HepG2 (cell line): Measurements from ENCODE around the gene NRIP2. TPM values are rescaled to one million over a fixed set of nuclear protein-coding genes. Genes with fewer than 3 reads are reported as not detected.
A peak's percentile ranks its signal among the peaks of the same experiment; 100 is the strongest.

Experiments
- ATAC-seq: fragments of 200-7000 bp; cut with Tn5 transposase; 3 replicates; pipeline ENCODE4 v1.9.1; 2020; ENCODE audit warnings: mild to moderate bottlenecking, moderate library complexity
- BruUV-seq: library from RNA; stranded (reverse); fragments of 400-500 nt; replicated peaks from 2 replicates; lab custom pipeline; 2021; lab: Mats Ljungman, UMichigan
- CTCF ChIA-PET: fragments of 300-600 bp; formaldehyde crosslinking; extraction: SDS; loops from one replicate; lab custom pipeline; 2021; ENCODE audit warnings: low total read pairs, inconsistent platforms, low intra/inter-chr PET ratio; lab: Yijun Ruan, JAX
- POLR2A ChIA-PET: fragments of 350-600 bp; sonication (Branson Sonifier 250); formaldehyde crosslinking; loops from one replicate; lab custom pipeline; 2020; ENCODE audit warnings: antibody characterized with exemption, inconsistent platforms; lab: Yijun Ruan, JAX
- DNase-seq: peaks from one replicate; pipeline ENCODE4 v3.0.0-alpha.2; 2015; ENCODE audit warnings: low spot score
- FAIRE-seq: peaks from 3 replicates; lab custom pipeline; 2011; peaks lifted over from hg19 to GRCh38; lab: Jason Lieb, UNC
- H2AFZ ChIP-seq: one replicate; pipeline ENCODE4 v1.6.1; 2011; ENCODE audit warnings: low read length, inconsistent platforms
- H3K27ac ChIP-seq: fragments of 300-600 bp; 3 replicates; pipeline ENCODE4 v1.8.0; 2011; ENCODE audit warnings: mixed run types, mild to moderate bottlenecking, mixed read lengths, low read length, inconsistent platforms; ENCODE audit not compliant: insufficient read depth; ENCODE audit errors: extremely low read length
- H3K27me3 ChIP-seq, 2 experiments: fragments of 200-600 bp in 1 of 2; 2 replicates in 1 of 2; 3 replicates in 1 of 2; pipeline versions ENCODE4 v1.6.0 to v1.8.0; 2011; ENCODE audit warnings: low read length in 2 of 2, mild to moderate bottlenecking in 2 of 2, moderate library complexity in 2 of 2, inconsistent platforms in 1 of 2; ENCODE audit not compliant: insufficient read depth in 2 of 2, control insufficient read depth in 1 of 2
- H3K36me3 ChIP-seq, 2 experiments: fragments of 200-600 bp in 1 of 2; replicated peaks in 1 of 2; 2 replicates in 1 of 2; 3 replicates in 1 of 2; pipeline versions ENCODE4 v1.5.1 to v1.8.0; 2011; ENCODE audit warnings: low read length in 2 of 2, inconsistent platforms in 1 of 2; ENCODE audit not compliant: insufficient read depth in 2 of 2, control insufficient read depth in 1 of 2
- H3K4me1 ChIP-seq: 2 replicates; pipeline ENCODE4 v1.5.1; 2012; ENCODE audit warnings: low read length, inconsistent platforms; ENCODE audit not compliant: insufficient read depth
- H3K4me2 ChIP-seq: 2 replicates; pipeline ENCODE4 v1.6.0; 2011; ENCODE audit warnings: low read depth, low read length, inconsistent platforms
- H3K4me3 ChIP-seq, 3 experiments: fragments of 200-600 bp in 1 of 3; sonication (generic), shearing (Covaris generic) in 1 of 3; replicated peaks in 1 of 3; 2 replicates each; pipeline ENCODE4 v1.5.1; 2011 to 2016; ENCODE audit warnings: low read length in 3 of 3, inconsistent platforms in 2 of 3, low read depth in 2 of 3, mild to moderate bottlenecking in 2 of 3, control low read depth in 1 of 3, mixed read lengths in 1 of 3; ENCODE audit not compliant: insufficient read depth in 1 of 3
- H3K79me2 ChIP-seq: one replicate; pipeline ENCODE4 v1.6.1; 2011; ENCODE audit warnings: low read length, inconsistent platforms; ENCODE audit not compliant: insufficient read depth
- H3K9ac ChIP-seq: 2 replicates; pipeline ENCODE4 v1.6.0; 2011; ENCODE audit warnings: mild to moderate bottlenecking, low read depth, low read length, inconsistent platforms; ENCODE audit not compliant: insufficient read depth
- H3K9me3 ChIP-seq: 2 replicates; pipeline ENCODE4 v1.5.1; 2012; ENCODE audit warnings: mild to moderate bottlenecking, low read length
- H4K20me1 ChIP-seq: 2 replicates; pipeline ENCODE4 v1.6.0; 2011; ENCODE audit warnings: inconsistent platforms, mild to moderate bottlenecking, low read length, moderate library complexity; ENCODE audit not compliant: insufficient read depth
- ASH2L ChIP-seq: fragments of 300-600, 200-600 bp; sonication (generic); IDR thresholded peaks from 2 replicates; pipeline ENCODE4 v1.7.0; 2017; ENCODE audit warnings: low read depth, mild to moderate bottlenecking, moderate library complexity, mixed read lengths, low read length; ENCODE audit not compliant: insufficient read length
- HOXD1 ChIP-seq: sonication (generic); formaldehyde crosslinking; IDR thresholded peaks from 2 replicates; pipeline ENCODE4 v1.5.0; 2020; ENCODE audit warnings: missing genetic modification reagents
- IRF2 ChIP-seq: IDR thresholded peaks from 2 replicates; pipeline ENCODE4 v1.6.1; 2018; ENCODE audit warnings: missing genetic modification reagents, missing compliant biosample characterization
- IRX3 ChIP-seq: sonication (generic); formaldehyde crosslinking; IDR thresholded peaks from 2 replicates; pipeline ENCODE4 v1.8.1; 2023; ENCODE audit warnings: mild to moderate bottlenecking, low read depth, missing genetic modification reagents, borderline replicate concordance
- PAWR ChIP-seq: sonication (generic); formaldehyde crosslinking; IDR thresholded peaks from 2 replicates; pipeline ENCODE4 v1.4.0; 2020; ENCODE audit warnings: missing genetic modification reagents, mild to moderate bottlenecking, borderline replicate concordance
- POLR2AphosphoS5 ChIP-seq: IDR thresholded peaks from 2 replicates; pipeline ENCODE4 v1.6.1; 2012; ENCODE audit warnings: low read depth, low read length
- PTBP1 ChIP-seq: fragments of 200-400 bp; formaldehyde crosslinking; IDR thresholded peaks from 2 replicates; pipeline ENCODE4 v1.6.1; 2018; ENCODE audit warnings: low read length, low read depth; ENCODE audit not compliant: poor library complexity, severe bottlenecking
- RAD21 ChIP-seq: fragments of 450-650 bp; formaldehyde crosslinking; IDR thresholded peaks from 2 replicates; pipeline ENCODE4 v1.5.0; 2020; ENCODE audit warnings: mild to moderate bottlenecking
- ZNF138 ChIP-seq: sonication (generic); formaldehyde crosslinking; IDR thresholded peaks from 2 replicates; pipeline ENCODE4 v1.5.0; 2020; ENCODE audit warnings: mild to moderate bottlenecking, low read depth, missing genetic modification reagents
- ZNF280B ChIP-seq: sonication (generic); formaldehyde crosslinking; IDR thresholded peaks from 2 replicates; pipeline ENCODE4 v1.5.0; 2020; ENCODE audit warnings: missing genetic modification reagents, mild to moderate bottlenecking, borderline replicate concordance
- ZNF501 ChIP-seq: sonication (generic); formaldehyde crosslinking; IDR thresholded peaks from 2 replicates; pipeline ENCODE4 v1.5.1; 2020; ENCODE audit warnings: mild to moderate bottlenecking, moderate library complexity, missing genetic modification reagents
- ZNF546 ChIP-seq: sonication (generic); formaldehyde crosslinking; conservative IDR thresholded peaks from 2 replicates; pipeline ENCODE4 v1.8.1; 2023; ENCODE audit warnings: mild to moderate bottlenecking, missing genetic modification reagents
- ZNF616 ChIP-seq: sonication (generic); formaldehyde crosslinking; IDR thresholded peaks from 2 replicates; pipeline ENCODE4 v1.5.0; 2020; ENCODE audit warnings: low read depth, mild to moderate bottlenecking, missing genetic modification reagents
- ZNF768 ChIP-seq: sonication (generic); formaldehyde crosslinking; IDR thresholded peaks from 2 replicates; pipeline ENCODE4 v1.4.0; 2020; ENCODE audit warnings: missing genetic modification reagents
- ZNF772 ChIP-seq: sonication (generic); formaldehyde crosslinking; IDR thresholded peaks from 2 replicates; pipeline ENCODE4 v1.5.0; 2020; ENCODE audit warnings: mild to moderate bottlenecking, missing genetic modification reagents
- WGBS: methylation state at CpG from one replicate; pipeline ENCODE4 v1.1.6; 2017; ENCODE audit warnings: low lambda C conversion rate; 5-methylcytosine and 5-hydroxymethylcytosine counted together
- in situ Hi-C: cut with HindIII; loops from 2 replicates; pipeline ENCODE4 v1.10.0; 2017; ENCODE audit warnings: low pct_unique_long_range_greater_than_20kb; ENCODE audit not compliant: extremely low pct_ligation_motif_present
- intact Hi-C: fragments of 100-400 bp; cut with micrococcal nuclease; formaldehyde crosslinking; loops from one replicate; pipeline ENCODE4 v1.10.0; 2022; ENCODE audit not compliant: unreplicated experiment
- polyA plus RNA-seq, 8 experiments: library from polyadenylated mRNA; depleted of rRNA in 3 of 8; stranded (reverse) in 7 of 8; unstranded in 1 of 8; fragments of >200 nt; fragmentation: Illumina TruSeq in 4 of 8; extraction: Trizol in 4 of 8; gene quantifications; 2 replicates each; pipeline versions ENCODE4 v1.2.1 to v1.2.3, GENCODE V29; 2011 to 2016; ENCODE audit warnings: low read depth in 4 of 8, missing spikeins in 1 of 8, mixed read lengths in 1 of 8; ENCODE audit not compliant: insufficient read depth in 1 of 8
- total RNA-seq, 5 experiments: library from RNA; depleted of rRNA; stranded (reverse); fragments of >200 nt; fragmentation: Illumina TruSeq; extraction: Trizol; gene quantifications; 2 replicates each; pipeline ENCODE4 v1.2.3, GENCODE V29; 2016; ENCODE audit warnings: low read depth in 1 of 5

NRIP2 gene
- total and polyA plus RNA-seq, 2 of the 13 experiments (the other 11 are each of a cell fraction or from before 2014, with no cell fraction given), result not detected

DNA sequence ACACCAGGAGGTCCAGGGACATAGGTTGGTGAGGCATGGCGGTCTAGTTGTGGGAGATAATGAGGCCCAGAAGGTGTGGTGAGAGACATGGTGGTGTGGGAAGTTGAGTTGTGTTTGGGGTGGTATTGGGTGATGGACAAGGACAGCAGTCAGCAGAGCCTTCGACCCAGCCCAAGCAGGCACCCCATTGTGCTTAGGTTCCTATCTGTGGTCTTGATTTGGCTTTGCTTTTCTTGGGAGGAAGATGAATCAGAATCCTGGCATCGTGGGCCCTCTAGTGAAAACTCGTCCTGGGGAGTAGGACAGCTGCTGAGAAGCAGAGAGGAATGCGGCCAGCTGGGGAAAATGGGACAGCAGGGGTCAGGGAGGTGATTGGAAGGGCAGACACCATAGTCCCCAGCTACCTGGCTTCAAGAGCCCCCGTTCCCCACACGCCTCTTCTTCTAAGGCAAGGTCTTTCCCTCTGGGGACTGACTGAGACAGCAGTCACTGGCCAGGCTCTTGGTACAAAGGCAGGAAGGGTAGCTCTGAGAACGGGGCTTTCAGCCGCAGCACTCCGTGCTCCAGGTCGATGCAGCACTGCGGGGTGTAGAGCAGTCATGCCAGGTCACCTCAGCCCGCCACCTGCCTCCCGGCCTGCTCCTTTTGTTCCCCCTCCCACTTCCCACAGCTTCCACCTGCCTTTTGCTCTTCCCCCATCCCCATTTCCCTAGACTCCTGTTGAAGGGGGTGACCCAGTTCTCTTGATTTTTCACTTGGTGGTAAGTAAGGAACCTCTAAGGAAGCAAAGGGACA, 7.9 kb downstream of the NRIP2 start:
- ChIA-PET CTCF (no interaction called here), POLR2A (no interaction called here)
- Histone ChIP-seq H3K79me2 (no peaks in the 10 kb centered on the region), H3K4me3 (no peak overlapping the region), H3K4me2 (no peak overlapping the region), H4K20me1 (no peaks in the 10 kb centered on the region), H3K27me3 (no peaks in the 10 kb centered on the region), H3K36me3 (peaks cover 13 to 55% of the 10 kb centered on the region in 2 experiments; a peak in 4 of 5 replicates), H3K9me3 (no peaks in the 10 kb centered on the region), H3K4me1 (no peaks in the 10 kb centered on the region), H3K27ac (no peak overlapping the region), H3K9ac (no peak overlapping the region), H2AFZ (no peak overlapping the region)
- no peak for ATAC-seq
- WGBS, result 97% methylated on average over 13 of the region's 14 CpGs
- in situ Hi-C loops (no loop called here), intact Hi-C loops (no loop called here)
- BruUV-seq, result TSS peak; percentile 13
- FAIRE-seq, result no peak
- DNase-seq, result no peak
- TF ChIP-seq ZNF138 (CRISPR knock-in tag) (no peak), IRX3 (no peak), ZNF546 (CRISPR knock-in tag) (no peak), IRF2 (no peak), ZNF280B (CRISPR knock-in tag) (no peak), ASH2L (no peak), RAD21 (CRISPR knock-in tag) (no peak), ZNF501 (no peak), POLR2AphosphoS5 (no peak), PTBP1 (no peak), ZNF616 (CRISPR knock-in tag) (no peak), ZNF768 (CRISPR knock-in tag) (no peak), ZNF772 (CRISPR knock-in tag) (no peak), PAWR (CRISPR knock-in tag) (no peak), HOXD1 (no peak)
